ENCODE measurements around the gene LRRC8C.

The LRRC8C gene

GRCh38 chr1:89603651-89604413 is 29.1 kb upstream of the LRRC8C start:
- H3K79me2 ChIP-seq (ENCODE audit: control insufficient read depth, low read length), result no peaks in the 10 kb centered on the region
- H3K27ac ChIP-seq (ENCODE audit: low read depth, low read length), result no peak overlapping the region
- H3K4me2 ChIP-seq (ENCODE audit: low read length), result no peak overlapping the region
- no peaks in the 10 kb centered on the region for H3F3A ChIP-seq (ENCODE audit: control insufficient read depth, insufficient read depth)
- peaks cover 5% of the 10 kb centered on the region; the same call in 1 of the 2 replicates for H3K27me3 ChIP-seq (ENCODE audit: control insufficient read depth, low read length)
- H3K9me3 ChIP-seq (ENCODE audit: control insufficient read depth, insufficient read depth, low read length), result no peaks in the 10 kb centered on the region
- H3K9me2 ChIP-seq (replicated peaks; ENCODE audit: control insufficient read depth, low read length), result no peaks in the 10 kb centered on the region
- H3K4me1 ChIP-seq (ENCODE audit: control insufficient read depth, low read length), result no peaks in the 10 kb centered on the region
- H3K4me3 ChIP-seq (ENCODE audit: low read length), result no peak overlapping the region
- no peaks in the 10 kb centered on the region for H3K36me3 ChIP-seq (ENCODE audit: control insufficient read depth, low read length)
- H4K20me1 ChIP-seq (ENCODE audit: control insufficient read depth, insufficient read depth, low read depth, low read length), result no peaks in the 10 kb centered on the region
- TF ChIP-seq CTCF (IDR thresholded peaks at IDR 0.05; ENCODE audit: low read depth, low read length, poor library complexity, severe bottlenecking) (no peak), EZH2phosphoT487 (IDR thresholded peaks at IDR 0.05; ENCODE audit: borderline replicate concordance, low read length) (no peak)

GRCh38 chr1:89604414-89604735 is 28.5 kb upstream of the LRRC8C start:
- Histone ChIP-seq H3K36me3 (ENCODE audit: control insufficient read depth, low read length) (no peaks in the 10 kb centered on the region), H3F3A (ENCODE audit: control insufficient read depth, insufficient read depth) (no peaks in the 10 kb centered on the region), H4K20me1 (ENCODE audit: control insufficient read depth, insufficient read depth, low read depth, low read length) (no peaks in the 10 kb centered on the region), H3K4me3 (ENCODE audit: low read length) (no peak overlapping the region), H3K27me3 (ENCODE audit: control insufficient read depth, low read length) (peaks cover 5% of the 10 kb centered on the region; the same call in 1 of the 2 replicates), H3K4me1 (ENCODE audit: control insufficient read depth, low read length) (no peaks in the 10 kb centered on the region), H3K9me2 (replicated peaks; ENCODE audit: control insufficient read depth, low read length) (no peaks in the 10 kb centered on the region), H3K4me2 (ENCODE audit: low read length) (no peak overlapping the region), H3K79me2 (ENCODE audit: control insufficient read depth, low read length) (no peaks in the 10 kb centered on the region), H3K27ac (ENCODE audit: low read depth, low read length) (no peak overlapping the region), H3K9me3 (ENCODE audit: control insufficient read depth, insufficient read depth, low read length) (no peaks in the 10 kb centered on the region)
- no peak for TF ChIP-seq EZH2phosphoT487 (IDR thresholded peaks at IDR 0.05; ENCODE audit: borderline replicate concordance, low read length)
- no peak for TF ChIP-seq CTCF (IDR thresholded peaks at IDR 0.05; ENCODE audit: low read depth, low read length, poor library complexity, severe bottlenecking)

GRCh38 chr1:89605692-89606091 is 27.2 kb upstream of the LRRC8C start:
- Histone ChIP-seq H3K4me2 (ENCODE audit: low read length) (no peak overlapping the region), H3K27me3 (ENCODE audit: control insufficient read depth, low read length) (peaks cover 5% of the 10 kb centered on the region; the same call in 1 of the 2 replicates), H3K4me3 (ENCODE audit: low read length) (no peak overlapping the region), H3K36me3 (ENCODE audit: control insufficient read depth, low read length) (no peaks in the 10 kb centered on the region), H3K4me1 (ENCODE audit: control insufficient read depth, low read length) (no peaks in the 10 kb centered on the region), H3K9me2 (replicated peaks; ENCODE audit: control insufficient read depth, low read length) (no peaks in the 10 kb centered on the region), H4K20me1 (ENCODE audit: control insufficient read depth, insufficient read depth, low read depth, low read length) (no peaks in the 10 kb centered on the region), H3K79me2 (ENCODE audit: control insufficient read depth, low read length) (no peaks in the 10 kb centered on the region), H3K27ac (ENCODE audit: low read depth, low read length) (no peak overlapping the region), H3F3A (ENCODE audit: control insufficient read depth, insufficient read depth) (no peaks in the 10 kb centered on the region), H3K9me3 (ENCODE audit: control insufficient read depth, insufficient read depth, low read length) (no peaks in the 10 kb centered on the region)
- no peak for TF ChIP-seq CTCF (IDR thresholded peaks at IDR 0.05; ENCODE audit: low read depth, low read length, poor library complexity, severe bottlenecking)
- TF ChIP-seq EZH2phosphoT487 (IDR thresholded peaks at IDR 0.05; ENCODE audit: borderline replicate concordance, low read length), result no peak

Measured in DOHH2 (cell line).